Pancreas (tissue), 10 donors: ENCODE data around the gene DRICH1. TPM values are rescaled to one million over a fixed set of nuclear protein-coding genes. Genes with fewer than 3 reads are reported as not detected.

Experiments
- ATAC-seq, 4 donors: fragments of 200-7000 bp; cut with Tn5 transposase; one replicate each; pipeline versions ENCODE4 v1.8.0 to v1.9.1; 2020; ENCODE audit warnings: mild to moderate bottlenecking in 4 of 4, moderate library complexity in 4 of 4
- DNase-seq, 6 donors: peaks; one replicate each; pipeline ENCODE4 v3.0.0-alpha.2; 2020
- FAIRE-seq: peaks from 2 replicates; lab custom pipeline; 2012; peaks lifted over from hg19 to GRCh38; lab: Jason Lieb, UNC
- H3K27ac ChIP-seq, 4 donors: fragments of 200-600 bp; sonication (generic); 1 replicate in 3 of 4; 2 replicates in 1 of 4; pipeline versions ENCODE4 v1.5.0 to v1.8.0; 2020
- H3K27me3 ChIP-seq, 4 donors: fragments of 200-600 bp; one replicate each; pipeline ENCODE4 v1.8.0; 2021
- H3K36me3 ChIP-seq, 3 donors: fragments of 200-600 bp; sonication (generic) in 1 of 3; one replicate each; pipeline versions ENCODE4 v1.5.0 to v1.8.0; 2020 to 2021
- H3K4me1 ChIP-seq, 3 donors: fragments of 200-600 bp; one replicate each; pipeline ENCODE4 v1.8.0; 2021
- H3K4me3 ChIP-seq, 4 donors: fragments of 200-600 bp; sonication (generic) in 2 of 4; one replicate each; pipeline versions ENCODE4 v1.5.0 to v1.8.0; 2020 to 2021
- H3K9me3 ChIP-seq, 4 donors: fragments of 200-600 bp; one replicate each; pipeline ENCODE4 v1.8.0; 2021
- WGBS, 2 donors: extraction: QIAGEN DNeasy Blood & Tissue Kit; methylation state at CpG; one replicate each; pipeline ENCODE4 v1.1.7; 2013; 5-methylcytosine and 5-hydroxymethylcytosine counted together
- intact Hi-C, 3 donors: fragments of 100-400 bp; cut with DNase I; formaldehyde crosslinking; loops; one replicate each; pipeline versions ENCODE4 v1.11.1 to v1.14.2; 2022
- polyA plus RNA-seq, 2 donors: library from polyadenylated mRNA; stranded (reverse); fragments of 200-250 nt; gene quantifications; one replicate each; pipeline ENCODE4 v1.2.3, GENCODE V29; 2013
- total RNA-seq, 6 donors: library from RNA; stranded (reverse); fragmentation: NEBNext Ultra II Directional in 4 of 6; extraction: Animal tissue kit (Norgen Biotek cat#: 25700) in 4 of 6; gene quantifications; one replicate each; pipeline versions ENCODE4 v1.2.1 to v1.2.4, GENCODE V29; 2021 to 2023
- TF ChIP-seq, protein P1 (sequence below), 4 donors: fragments of 200-600 bp; sonication (generic) in 3 of 4; IDR thresholded peaks; one replicate each; pipeline versions ENCODE4 v1.5.0 to v1.8.0; 2021; ENCODE audit warnings: antibody characterized with exemption in 4 of 4
- donor health status: healthy with polysubstance abuse.
- donor health status: DM: no; HTN: no; CAD: no; lungs with moderate emphysema.
- donor health status: DM: no; HTN: no; CAD: no.
- donor health status: control.
- donor health status: control.
- donor health status: Bipolar disorder and iron deficiency.
- donor health status: DM: yes; HTN: yes; CAD: no.
- donor health status: DM: no; HTN: no; CAD: no.
- donor health status: DM: no; HTN: no; CAD: no.
- donor health status: DM: yes; HTN: yes; CAD: no.

DRICH1 gene
- total and polyA plus RNA-seq, 8 donors = 0.18 to 3.2 (median 0.71) TPM; not detected in 1

GRCh38 chr22:23608583-23608982 is 23.5 kb downstream of the DRICH1 start:
- Histone ChIP-seq H3K36me3 (no peaks in the 10 kb centered on the region), H3K9me3 (no peaks in the 10 kb centered on the region), H3K4me3 (no peak overlapping the region), H3K4me1 (no peaks in the 10 kb centered on the region), H3K27me3 (no peaks in the 10 kb centered on the region), H3K27ac (no peak overlapping the region)
- intact Hi-C loops = no loop called here
- WGBS, 2 donors = 84 to 85% methylated on average over 6 of the region's 6 CpGs
- ATAC-seq (no peak), FAIRE-seq (no peak), DNase-seq (no peak)
- TF ChIP-seq, protein P1, sequence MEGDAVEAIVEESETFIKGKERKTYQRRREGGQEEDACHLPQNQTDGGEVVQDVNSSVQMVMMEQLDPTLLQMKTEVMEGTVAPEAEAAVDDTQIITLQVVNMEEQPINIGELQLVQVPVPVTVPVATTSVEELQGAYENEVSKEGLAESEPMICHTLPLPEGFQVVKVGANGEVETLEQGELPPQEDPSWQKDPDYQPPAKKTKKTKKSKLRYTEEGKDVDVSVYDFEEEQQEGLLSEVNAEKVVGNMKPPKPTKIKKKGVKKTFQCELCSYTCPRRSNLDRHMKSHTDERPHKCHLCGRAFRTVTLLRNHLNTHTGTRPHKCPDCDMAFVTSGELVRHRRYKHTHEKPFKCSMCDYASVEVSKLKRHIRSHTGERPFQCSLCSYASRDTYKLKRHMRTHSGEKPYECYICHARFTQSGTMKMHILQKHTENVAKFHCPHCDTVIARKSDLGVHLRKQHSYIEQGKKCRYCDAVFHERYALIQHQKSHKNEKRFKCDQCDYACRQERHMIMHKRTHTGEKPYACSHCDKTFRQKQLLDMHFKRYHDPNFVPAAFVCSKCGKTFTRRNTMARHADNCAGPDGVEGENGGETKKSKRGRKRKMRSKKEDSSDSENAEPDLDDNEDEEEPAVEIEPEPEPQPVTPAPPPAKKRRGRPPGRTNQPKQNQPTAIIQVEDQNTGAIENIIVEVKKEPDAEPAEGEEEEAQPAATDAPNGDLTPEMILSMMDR (IDR thresholded peaks at IDR 0.05) = no peak

GRCh38 chr22:23606204-23607131 is 25.7 kb downstream of the DRICH1 start:
- 89 to 91% methylated on average over 20 of the region's 20 CpGs for WGBS, 2 donors
- DNase-seq (no peak), FAIRE-seq (no peak)

DNA sequence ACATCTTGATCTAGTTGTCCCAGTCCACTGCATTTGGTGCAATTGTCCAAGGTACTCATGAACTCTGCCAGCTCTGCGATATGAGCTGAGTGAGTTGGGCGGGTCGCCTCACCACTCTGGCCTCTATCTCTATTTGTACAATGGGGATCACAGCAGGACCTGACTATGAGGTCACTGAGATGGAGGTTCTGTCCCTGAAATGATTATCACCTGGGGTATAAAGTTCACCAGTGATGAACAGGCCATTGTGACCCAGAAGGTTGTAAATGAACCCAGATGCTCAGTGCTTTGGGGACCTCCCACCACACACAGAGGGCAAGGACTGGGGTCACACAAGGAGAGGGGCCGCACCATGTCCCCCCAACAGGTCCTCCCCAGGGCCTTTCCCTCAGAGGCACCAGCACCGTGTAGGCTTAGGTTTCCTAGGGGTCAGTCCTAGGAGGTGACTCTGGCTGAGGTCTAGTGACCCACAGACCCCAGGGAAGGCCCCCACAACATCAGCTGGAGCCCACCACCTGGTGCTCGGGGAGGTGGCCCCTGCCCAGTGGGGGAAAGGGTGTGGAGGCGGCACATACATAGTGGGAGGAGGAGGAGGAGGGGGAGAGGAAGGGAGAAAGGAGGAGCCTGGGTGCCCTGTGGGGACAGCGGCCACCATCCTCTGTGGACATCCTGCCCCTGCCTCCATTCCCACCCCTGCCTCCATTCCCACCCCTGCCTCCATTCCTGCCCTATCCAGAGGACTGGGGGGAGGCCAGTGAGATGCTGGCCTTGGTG is 27.0 kb downstream of the DRICH1 start:
- WGBS, 2 donors = 74 to 83% methylated on average over 8 of the region's 8 CpGs
- no peak for DNase-seq
- H3K4me3 ChIP-seq = no peak overlapping the region
- H3K9me3 ChIP-seq = no peaks in the 10 kb centered on the region
- no peaks in the 10 kb centered on the region for H3K36me3 ChIP-seq
- ATAC-seq = no peak
- FAIRE-seq = no peak
- H3K4me1 ChIP-seq = no peaks in the 10 kb centered on the region
- H3K27ac ChIP-seq = no peak overlapping the region
- no peaks in the 10 kb centered on the region for H3K27me3 ChIP-seq
- intact Hi-C loops = no loop called here
- TF ChIP-seq, protein P1 (IDR thresholded peaks at IDR 0.05) = no peak

More at GRCh38 chr22:23606204-23607131, 25.7 kb downstream of the DRICH1 start:
- TF ChIP-seq, protein P1 (IDR thresholded peaks at IDR 0.05) = no peak
- ATAC-seq = no peak
- Histone ChIP-seq H3K9me3 (no peaks in the 10 kb centered on the region), H3K4me1 (no peaks in the 10 kb centered on the region), H3K36me3 (no peaks in the 10 kb centered on the region), H3K4me3 (no peak overlapping the region), H3K27ac (no peak overlapping the region), H3K27me3 (no peaks in the 10 kb centered on the region)
- intact Hi-C loops = no loop called here

DNA sequence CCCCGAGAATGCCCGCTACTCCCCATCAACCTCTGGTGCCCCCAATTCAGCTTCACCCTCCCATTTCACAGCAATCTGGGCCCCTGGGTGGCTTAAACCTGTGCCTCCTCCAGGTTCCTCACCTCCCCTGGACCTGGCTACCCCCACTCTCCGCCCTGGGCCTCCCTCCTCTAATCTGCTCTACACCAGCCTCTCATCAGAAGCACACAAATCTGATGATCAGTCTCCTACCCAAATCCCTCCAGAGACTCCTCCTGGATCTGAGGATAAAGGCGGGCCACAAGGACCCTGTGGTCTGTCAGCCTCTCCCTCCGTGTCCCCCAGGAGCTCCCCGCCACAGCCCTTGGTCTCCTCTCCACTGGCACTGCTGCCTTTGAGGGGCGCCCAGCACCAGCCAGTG is 28.9 kb downstream of the DRICH1 start:
- H3K36me3 ChIP-seq = no peaks in the 10 kb centered on the region
- FAIRE-seq = no peak
- no peak overlapping the region for H3K4me3 ChIP-seq
- intact Hi-C loops = no loop called here
- H3K4me1 ChIP-seq = no peaks in the 10 kb centered on the region
- DNase-seq = no peak
- TF ChIP-seq, protein P1 (IDR thresholded peaks at IDR 0.05) = no peak
- WGBS, 2 donors = 87 to 89% methylated on average over 6 to 7 of the region's 7 CpGs
- H3K9me3 ChIP-seq = no peaks in the 10 kb centered on the region
- H3K27ac ChIP-seq = no peak overlapping the region
- ATAC-seq = no peak
- no peaks in the 10 kb centered on the region for H3K27me3 ChIP-seq
